B cell (primary cell): Measurements from ENCODE around the gene CFL2. TPM values are rescaled to one million over a fixed set of nuclear protein-coding genes. Genes with fewer than 3 reads are reported as not detected.
"Not testable (repeated sequence)": the region's sequence is repeated elsewhere in the genome, so short reads cannot be mapped to it uniquely, and the experiment has no call there.

Experiments used
- ATAC-seq: fragments of 200-7000 bp; cut with Tn5 transposase; one replicate; pipeline ENCODE4 v1.10.0; 2021; ENCODE audit warnings: low read depth, mild to moderate bottlenecking, moderate number of reproducible peaks, moderate library complexity
- CTCF ChIA-PET: fragments of 350-600 bp; sonication (Branson Sonifier 250); formaldehyde crosslinking; loops from one replicate; lab custom pipeline; 2021; ENCODE audit warnings: antibody characterized with exemption, inconsistent platforms; lab: Charles Lee
- POLR2A ChIA-PET: fragments of 350-600 bp; sonication (Branson Sonifier 250); formaldehyde crosslinking; loops from one replicate; lab custom pipeline; 2021; ENCODE audit warnings: antibody characterized with exemption; lab: Charles Lee
- DNase-seq: peaks from one replicate; pipeline ENCODE4 v3.0.0; 2013
- H2AFZ ChIP-seq: 2 replicates; pipeline ENCODE4 v1.6.1; 2012; ENCODE audit warnings: mild to moderate bottlenecking, low read depth, low read length; ENCODE audit not compliant: insufficient read depth, poor library complexity, severe bottlenecking
- H3K27ac ChIP-seq, 2 donors: 1 replicate in 1 of 2; 2 replicates in 1 of 2; pipeline ENCODE4 v1.5.1; 2012 to 2013; ENCODE audit warnings: low read length in 2 of 2, mild to moderate bottlenecking in 2 of 2, moderate library complexity in 1 of 2
- H3K27me3 ChIP-seq, 4 experiments: fragments of 200-600 bp in 1 of 4; sonication (generic) in 1 of 4; replicated peaks in 1 of 4; 1 replicate in 2 of 4; 2 replicates in 2 of 4; pipeline versions ENCODE4 v1.6.1 to v1.7.0; 2013 to 2016; ENCODE audit warnings: low read length in 3 of 4, mild to moderate bottlenecking in 2 of 4, mixed read lengths in 1 of 4, moderate library complexity in 1 of 4; ENCODE audit not compliant: insufficient read depth in 4 of 4, control insufficient read depth in 3 of 4; ENCODE audit errors: control extremely low read depth in 1 of 4
- H3K36me3 ChIP-seq, 2 experiments: replicated peaks in 1 of 2; 1 replicate in 1 of 2; 2 replicates in 1 of 2; pipeline versions ENCODE4 v1.6.1 to v1.7.1; 2013; ENCODE audit warnings: low read length in 1 of 2; ENCODE audit not compliant: insufficient read depth in 2 of 2, control insufficient read depth in 1 of 2; ENCODE audit errors: control extremely low read depth in 1 of 2, extremely low read depth in 1 of 2
- H3K4me1 ChIP-seq, 2 donors: fragments of 200-600 bp in 1 of 2; sonication (generic) in 1 of 2; 1 replicate in 1 of 2; 2 replicates in 1 of 2; pipeline versions ENCODE4 v1.5.1 to v1.6.1; 2013 to 2017; ENCODE audit warnings: low read length in 2 of 2; ENCODE audit not compliant: control insufficient read depth in 2 of 2, insufficient read depth in 2 of 2
- H3K4me2 ChIP-seq: replicated peaks from 2 replicates; pipeline ENCODE3; 2012; ENCODE audit warnings: mild to moderate bottlenecking, low read depth, low read length; ENCODE audit not compliant: poor library complexity, severe bottlenecking
- H3K4me3 ChIP-seq, 5 experiments: fragments of 200-600 bp in 1 of 5; sonication (generic) in 1 of 5; 1 replicate in 3 of 5; 2 replicates in 2 of 5; pipeline versions ENCODE4 v1.5.1 to v1.7.0; 2011 to 2016; ENCODE audit warnings: low read length in 4 of 5, mild to moderate bottlenecking in 4 of 5, low read depth in 2 of 5, control low read depth in 1 of 5, moderate library complexity in 1 of 5; ENCODE audit not compliant: insufficient read depth in 1 of 5; ENCODE audit errors: control extremely low read depth in 1 of 5, extremely low read depth in 1 of 5
- H3K79me2 ChIP-seq: fragments of 200-600 bp; sonication (generic); one replicate; pipeline ENCODE4 v1.6.0; 2016; ENCODE audit warnings: low read length; ENCODE audit not compliant: control insufficient read depth, insufficient read depth
- H3K9ac ChIP-seq: fragments of 200-600 bp; sonication (generic); 2 replicates; pipeline ENCODE4 v1.6.1; 2017; ENCODE audit warnings: mild to moderate bottlenecking, low read length, moderate library complexity
- H3K9me3 ChIP-seq, 3 donors: one replicate each; pipeline versions ENCODE4 v1.6.1 to v1.7.1; 2013; ENCODE audit warnings: low read length in 2 of 3; ENCODE audit not compliant: control insufficient read depth in 2 of 3, insufficient read depth in 1 of 3; ENCODE audit errors: control extremely low read depth in 1 of 3
- H4K20me1 ChIP-seq: 2 replicates; pipeline ENCODE4 v1.6.0; 2012; ENCODE audit warnings: mild to moderate bottlenecking, low read length; ENCODE audit not compliant: insufficient read depth, control insufficient read depth, poor library complexity, severe bottlenecking
- H3K27ac Mint-ChIP-seq: one replicate; pipeline ENCODE4 v1.8.0; 2021; ENCODE audit warnings: mixed read lengths
- H3K27me3 Mint-ChIP-seq: one replicate; pipeline ENCODE4 v1.8.0; 2021; ENCODE audit warnings: mixed read lengths
- H3K4me1 Mint-ChIP-seq: one replicate; pipeline ENCODE4 v1.8.0; 2021; ENCODE audit warnings: mixed read lengths
- H3K4me3 Mint-ChIP-seq: one replicate; pipeline ENCODE4 v1.8.0; 2021; ENCODE audit warnings: mixed read lengths
- H3K9me3 Mint-ChIP-seq: one replicate; pipeline ENCODE4 v1.8.0; 2022; ENCODE audit warnings: mixed read lengths; ENCODE audit not compliant: insufficient read depth
- EZH2 ChIP-seq: IDR thresholded peaks from 2 replicates; pipeline ENCODE4 v1.6.1; 2012; ENCODE audit warnings: borderline replicate concordance, low read depth, mild to moderate bottlenecking, moderate library complexity, low read length; ENCODE audit not compliant: insufficient read depth, poor library complexity, severe bottlenecking
- WGBS: methylation state at CpG from one replicate; pipeline ENCODE4 v1.1.5; 2013; ENCODE audit warnings: missing lambda C conversion rate; ENCODE audit not compliant: insufficient coverage; 5-methylcytosine and 5-hydroxymethylcytosine counted together
- intact Hi-C: fragments of 100-400 bp; cut with micrococcal nuclease; formaldehyde crosslinking; loops from one replicate; pipeline ENCODE4 v1.10.0; 2022
- polyA plus RNA-seq: library from polyadenylated mRNA; depleted of rRNA; stranded (reverse); fragments of >200 nt; gene quantifications from 2 replicates; pipeline ENCODE4 v1.2.3, GENCODE V29; 2012
- total RNA-seq, 2 donors: library from RNA; stranded (reverse); fragments of 120-200 nt in 1 of 2; gene quantifications; 1 replicate in 1 of 2; 2 replicates in 1 of 2; pipeline versions ENCODE4 v1.2.3 to v1.2.4, GENCODE V29; 2013 to 2022
- TF ChIP-seq, protein P1 (sequence below): fragments of 200-600 bp; IDR thresholded peaks from one replicate; pipeline ENCODE4 v1.8.0; 2022; ENCODE audit warnings: antibody characterized with exemption, mild to moderate bottlenecking

The CFL2 gene
- total and polyA plus RNA-seq, 2 donors (not counting 1 experiment from before 2014, with no cell fraction given): 9.6 to 21.9 TPM

- no peak overlapping the region for H3K27ac ChIP-seq
- no peaks in the 10 kb centered on the region for H3K79me2 ChIP-seq
- peaks cover 0 to 5% (median 0%) of the 10 kb centered on the region in 3 donors for H3K9me3 ChIP-seq
- no peaks in the 10 kb centered on the region for H3K27me3 ChIP-seq
- H3K4me1 ChIP-seq: no peaks in the 10 kb centered on the region
- ATAC-seq (no peak), DNase-seq (no peak)
- no peak overlapping the region for H3K9ac ChIP-seq
- ChIA-PET POLR2A (interaction anchor here (0.5 kb wide), 1 partner anchor 137 kb away, joined by 3 read pairs; no protein-coding TSS in a partner anchor), CTCF (interaction anchor here (0.6 to 1.1 kb wide), 3 partner anchors 9 to 70 kb away, joined by 3 to 5 read pairs (median 3); no protein-coding TSS in a partner anchor)
- H3K4me3 ChIP-seq: no peak overlapping the region
- Mint-ChIP-seq H3K4me1 (peaks cover 7% of the 10 kb centered on the region), H3K27me3 (no peaks in the 10 kb centered on the region), H3K4me3 (no peak overlapping the region), H3K27ac (no peak overlapping the region), H3K9me3 (no peaks in the 10 kb centered on the region)
- intact Hi-C loops: no loop called here
- H2AFZ ChIP-seq: no peak overlapping the region
- no peaks in the 10 kb centered on the region for H4K20me1 ChIP-seq
- H3K36me3 ChIP-seq: no peaks in the 10 kb centered on the region
- TF ChIP-seq EZH2: no peak
- TF ChIP-seq, protein P1, sequence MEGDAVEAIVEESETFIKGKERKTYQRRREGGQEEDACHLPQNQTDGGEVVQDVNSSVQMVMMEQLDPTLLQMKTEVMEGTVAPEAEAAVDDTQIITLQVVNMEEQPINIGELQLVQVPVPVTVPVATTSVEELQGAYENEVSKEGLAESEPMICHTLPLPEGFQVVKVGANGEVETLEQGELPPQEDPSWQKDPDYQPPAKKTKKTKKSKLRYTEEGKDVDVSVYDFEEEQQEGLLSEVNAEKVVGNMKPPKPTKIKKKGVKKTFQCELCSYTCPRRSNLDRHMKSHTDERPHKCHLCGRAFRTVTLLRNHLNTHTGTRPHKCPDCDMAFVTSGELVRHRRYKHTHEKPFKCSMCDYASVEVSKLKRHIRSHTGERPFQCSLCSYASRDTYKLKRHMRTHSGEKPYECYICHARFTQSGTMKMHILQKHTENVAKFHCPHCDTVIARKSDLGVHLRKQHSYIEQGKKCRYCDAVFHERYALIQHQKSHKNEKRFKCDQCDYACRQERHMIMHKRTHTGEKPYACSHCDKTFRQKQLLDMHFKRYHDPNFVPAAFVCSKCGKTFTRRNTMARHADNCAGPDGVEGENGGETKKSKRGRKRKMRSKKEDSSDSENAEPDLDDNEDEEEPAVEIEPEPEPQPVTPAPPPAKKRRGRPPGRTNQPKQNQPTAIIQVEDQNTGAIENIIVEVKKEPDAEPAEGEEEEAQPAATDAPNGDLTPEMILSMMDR: no peak
- no peak overlapping the region for H3K4me2 ChIP-seq
- 67% methylated on average over 1 of the region's 8 CpGs for WGBS
These were observed 28.1 kb upstream of the CFL2 start for GRCh38 chr14:34742270-34743115.

DNA sequence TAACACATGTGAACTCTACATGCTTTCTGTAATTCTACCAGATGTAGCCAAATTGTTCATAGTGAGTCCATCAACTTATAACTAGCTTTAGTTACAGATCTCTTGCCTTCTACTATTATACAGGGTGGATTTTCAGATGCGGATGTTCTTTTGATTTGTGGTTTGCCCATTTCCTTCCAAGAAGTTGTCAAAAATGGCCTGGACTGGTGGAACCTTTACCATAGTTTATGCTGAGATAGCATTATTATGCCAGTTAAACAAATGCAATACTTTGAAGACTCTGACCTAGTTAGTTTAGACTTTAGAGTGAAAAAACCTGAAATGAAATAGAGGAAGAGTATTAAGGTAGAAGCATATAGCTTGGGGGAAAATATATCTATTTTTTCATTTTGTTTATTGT, 27.4 kb upstream of the CFL2 start:
- Mint-ChIP-seq H3K27me3 (no peaks in the 10 kb centered on the region), H3K4me1 (peaks cover 7% of the 10 kb centered on the region), H3K9me3 (no peaks in the 10 kb centered on the region), H3K4me3 (no peak overlapping the region), H3K27ac (no peak overlapping the region)
- no peak for ATAC-seq
- H3K9ac ChIP-seq: no peak overlapping the region
- ChIA-PET CTCF (interaction anchor here (0.6 kb wide), 1 partner anchor 19 kb away, joined by 3 read pairs; no protein-coding TSS in a partner anchor), POLR2A (no interaction called here)
- H3K4me1 ChIP-seq: no peaks in the 10 kb centered on the region
- WGBS: no CpG with 5 or more reads among the region's 1 CpG
- H3K27me3 ChIP-seq: no peaks in the 10 kb centered on the region
- peaks cover 0 to 5% (median 0%) of the 10 kb centered on the region in 3 donors for H3K9me3 ChIP-seq
- H3K4me2 ChIP-seq: no peak overlapping the region
- TF ChIP-seq, protein P1: no peak
- TF ChIP-seq EZH2: no peak
- H3K79me2 ChIP-seq: no peaks in the 10 kb centered on the region
- no peaks in the 10 kb centered on the region for H4K20me1 ChIP-seq
- no peaks in the 10 kb centered on the region for H3K36me3 ChIP-seq
- DNase-seq: no peak
- intact Hi-C loops: no loop called here
- no peak overlapping the region for H3K4me3 ChIP-seq
- H3K27ac ChIP-seq: no peak overlapping the region
- no peak overlapping the region for H2AFZ ChIP-seq

GRCh38 chr14:34740139-34740538, 25.7 kb upstream of the CFL2 start:
- H3K27ac ChIP-seq, H3K9ac ChIP-seq, H3K9me3 Mint-ChIP-seq, POLR2A ChIA-PET, H3K4me3 ChIP-seq, H3K4me1 ChIP-seq, H3K27me3 ChIP-seq, H3K79me2 ChIP-seq, intact Hi-C loops, H2AFZ ChIP-seq, H3K4me2 ChIP-seq, H3K9me3 ChIP-seq, H3K27ac Mint-ChIP-seq, H3K36me3 ChIP-seq, DNase-seq, ATAC-seq, H3K27me3 Mint-ChIP-seq, H3K4me1 Mint-ChIP-seq, CTCF ChIA-PET, H4K20me1 ChIP-seq, H3K4me3 Mint-ChIP-seq: not testable (repeated sequence)
- WGBS: 82% methylated on average over 2 of the region's 6 CpGs
